ENCODE measurements around the gene SLC43A3. TPM values are rescaled to one million over a fixed set of nuclear protein-coding genes. Genes with fewer than 3 reads are reported as not detected.

The SLC43A3 gene
- total RNA-seq, 1 donor = 74.3 TPM

GRCh38 chr11:57416436-57416835, 10.5 kb downstream of the SLC43A3 start:
- H3K4me3 ChIP-seq (ENCODE audit: low read depth, low read length) = no peak overlapping the region
- TF ChIP-seq CTCF (IDR thresholded peaks at IDR 0.05; ENCODE audit: insufficient read depth, low read length) = no peak
- DNase-seq (ENCODE audit: low read depth) = no peak

- DNase-seq (ENCODE audit: low read depth) = no peak
- no peak for TF ChIP-seq CTCF (IDR thresholded peaks at IDR 0.05; ENCODE audit: insufficient read depth, low read length)
Observed at GRCh38 chr11:57414612-57415212, 12.2 kb downstream of the SLC43A3 start.

GRCh38 chr11:57413681-57414080, 13.2 kb downstream of the SLC43A3 start:
- no peak for DNase-seq (ENCODE audit: low read depth)
- no peak overlapping the region for H3K4me3 ChIP-seq (ENCODE audit: low read depth, low read length)
- TF ChIP-seq CTCF (IDR thresholded peaks at IDR 0.05; ENCODE audit: insufficient read depth, low read length) = no peak

More at GRCh38 chr11:57414612-57415212, 12.2 kb downstream of the SLC43A3 start:
- no peak overlapping the region for H3K4me3 ChIP-seq (ENCODE audit: low read depth, low read length)

- no peak overlapping the region for H3K4me3 ChIP-seq (ENCODE audit: low read depth, low read length)
- TF ChIP-seq CTCF (IDR thresholded peaks at IDR 0.05; ENCODE audit: insufficient read depth, low read length) = no peak
- peak; percentile 65 for DNase-seq (ENCODE audit: low read depth)
Observed at GRCh38 chr11:57410287-57410686, 16.6 kb downstream of the SLC43A3 start.

- TF ChIP-seq CTCF (IDR thresholded peaks at IDR 0.05; ENCODE audit: insufficient read depth, low read length) = no peak
- no peak overlapping the region for H3K4me3 ChIP-seq (ENCODE audit: low read depth, low read length)
- no peak for DNase-seq (ENCODE audit: low read depth)
Observed at GRCh38 chr11:57409321-57410100, 17.4 kb downstream of the SLC43A3 start.

GRCh38 chr11:57408771-57409170, 18.1 kb downstream of the SLC43A3 start:
- DNase-seq (ENCODE audit: low read depth) = no peak
- TF ChIP-seq CTCF (IDR thresholded peaks at IDR 0.05; ENCODE audit: insufficient read depth, low read length) = no peak
- no peak overlapping the region for H3K4me3 ChIP-seq (ENCODE audit: low read depth, low read length)
